HG02763 (cell line): ENCODE data around the gene INTS4.
"Not testable (repeated sequence)": the region's sequence is repeated elsewhere in the genome, so short reads cannot be mapped to it uniquely, and the experiment has no call there.

Experiments
- ATAC-seq: cut with Tn5 transposase; IDR thresholded peaks from one replicate; pipeline ENCODE4 v1.9.1; 2021; ENCODE audit warnings: mild to moderate bottlenecking, moderate library complexity; ENCODE audit not compliant: unreplicated experiment

INTS4 gene

GRCh38 chr11:77959434-77959833 is 35.0 kb downstream of the INTS4 start:
- no peak for ATAC-seq

GRCh38 chr11:77958583-77959177 is 35.8 kb downstream of the INTS4 start:
- not testable (repeated sequence) for ATAC-seq

GRCh38 chr11:77943296-77943695 is 51.2 kb downstream of the INTS4 start:
- not testable (repeated sequence) for ATAC-seq

DNA sequence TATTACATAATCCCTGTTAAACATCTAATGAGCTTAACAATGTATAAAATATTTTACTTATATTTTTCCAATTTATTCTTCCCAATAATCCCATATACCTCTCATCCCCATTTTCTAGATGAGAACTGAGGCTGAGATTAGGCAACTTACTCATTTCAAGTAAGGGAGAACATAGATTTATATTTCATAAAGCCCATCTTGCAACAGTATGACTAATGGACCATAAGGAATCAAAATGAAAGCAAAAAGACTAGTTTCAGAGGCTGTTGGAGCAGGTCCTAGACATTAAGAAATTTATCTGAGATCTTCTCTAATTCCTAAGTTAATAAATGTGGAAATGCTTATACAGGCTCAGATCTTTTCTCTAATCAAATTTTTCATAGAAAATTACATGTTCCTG is 52.0 kb downstream of the INTS4 start:
- ATAC-seq: not testable (repeated sequence)

GRCh38 chr11:77933596-77933995 is 60.9 kb downstream of the INTS4 start:
- ATAC-seq: not testable (repeated sequence)

DNA sequence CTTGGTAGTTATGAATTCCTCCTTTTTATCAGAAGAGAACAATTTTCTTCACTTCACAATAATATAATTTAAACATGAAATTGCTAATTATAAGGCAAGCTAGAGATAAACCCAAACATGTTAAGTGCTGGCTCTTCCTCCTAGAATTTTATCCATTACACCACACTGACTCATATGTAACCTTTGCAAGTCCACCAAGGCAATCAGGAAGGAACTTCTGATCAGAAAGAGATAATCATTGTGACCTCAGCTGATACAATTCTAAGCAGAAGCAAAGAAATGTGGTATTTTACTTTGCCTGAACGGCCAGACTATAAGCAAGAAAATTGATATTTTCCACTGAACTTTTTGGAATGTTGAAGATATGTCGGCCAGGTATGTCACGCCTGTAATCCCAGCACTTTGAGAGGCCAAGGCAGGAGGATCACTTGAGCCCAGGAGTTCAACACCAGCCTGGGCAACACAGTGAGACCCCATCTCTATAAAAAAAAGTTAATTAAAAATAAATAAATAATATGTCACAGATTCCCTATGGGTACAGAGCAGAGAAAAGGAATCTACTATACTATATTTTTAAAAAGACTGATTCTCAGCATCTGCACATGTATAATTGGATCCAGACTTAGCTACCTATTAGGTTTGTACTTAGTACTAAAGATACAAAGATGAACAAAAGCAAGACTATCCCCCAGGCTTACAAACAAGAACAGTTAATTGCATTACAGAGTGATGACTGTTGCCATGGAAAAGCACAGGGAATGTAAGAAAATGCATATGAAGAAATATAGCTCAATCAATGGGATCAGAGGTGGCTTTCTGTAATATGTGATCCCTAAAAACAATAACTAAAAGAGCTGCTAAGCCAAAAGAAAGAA is 63.9 kb downstream of the INTS4 start:
- not testable (repeated sequence) for ATAC-seq

DNA sequence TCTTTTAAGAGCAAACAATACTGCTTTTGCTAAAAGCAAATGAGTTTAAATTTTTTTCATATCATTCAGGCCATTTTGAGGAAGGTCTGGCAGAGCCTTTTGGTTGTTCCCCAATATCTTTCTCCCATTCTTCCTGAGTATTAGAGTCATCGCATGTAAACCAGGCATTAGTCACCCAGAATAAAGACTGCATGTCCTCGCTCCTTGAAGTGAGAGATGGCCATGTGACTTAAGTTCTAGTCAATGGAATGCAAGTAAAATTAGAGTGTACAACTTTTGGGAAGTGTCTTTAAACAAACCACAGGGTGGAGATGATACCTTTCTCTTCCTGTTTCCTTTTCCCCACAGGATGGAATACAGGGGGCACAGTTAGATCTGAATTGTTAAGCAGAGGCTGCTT is 76.8 kb downstream of the INTS4 start:
- not testable (repeated sequence) for ATAC-seq

GRCh38 chr11:77914307-77914791 is 80.1 kb downstream of the INTS4 start:
- not testable (repeated sequence) for ATAC-seq

DNA sequence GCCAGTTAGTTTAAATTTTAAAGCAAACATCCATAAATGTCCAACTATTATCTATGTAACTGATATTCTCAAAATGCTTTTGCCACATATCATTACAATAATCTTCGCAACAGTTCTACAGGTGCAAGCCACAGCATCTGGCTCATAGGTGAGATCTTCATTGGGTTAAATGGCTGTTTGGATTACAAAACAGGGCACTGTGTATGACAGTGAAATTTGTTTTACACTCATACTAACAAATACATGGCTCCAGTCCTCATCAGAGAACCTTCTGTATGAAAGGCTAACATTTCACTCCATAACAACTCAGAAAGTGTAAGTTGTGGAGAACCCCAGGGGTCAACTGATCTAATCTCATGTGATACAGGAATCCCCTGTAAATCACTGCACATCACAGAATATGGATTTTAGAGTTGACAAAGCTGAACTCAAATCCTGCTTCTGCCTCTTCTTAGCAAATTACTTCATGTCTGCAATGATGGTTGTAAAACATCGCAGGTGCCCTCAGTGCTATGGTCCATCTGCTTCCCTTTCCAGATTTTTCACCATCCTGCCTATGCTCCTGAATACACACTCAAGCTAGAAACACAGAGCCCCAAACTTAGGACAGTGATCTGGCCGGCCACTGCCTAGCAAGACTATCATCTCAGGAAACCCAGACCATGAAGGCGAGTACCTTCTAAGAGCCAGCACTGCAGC is 80.7 kb downstream of the INTS4 start:
- ATAC-seq: not testable (repeated sequence)

DNA sequence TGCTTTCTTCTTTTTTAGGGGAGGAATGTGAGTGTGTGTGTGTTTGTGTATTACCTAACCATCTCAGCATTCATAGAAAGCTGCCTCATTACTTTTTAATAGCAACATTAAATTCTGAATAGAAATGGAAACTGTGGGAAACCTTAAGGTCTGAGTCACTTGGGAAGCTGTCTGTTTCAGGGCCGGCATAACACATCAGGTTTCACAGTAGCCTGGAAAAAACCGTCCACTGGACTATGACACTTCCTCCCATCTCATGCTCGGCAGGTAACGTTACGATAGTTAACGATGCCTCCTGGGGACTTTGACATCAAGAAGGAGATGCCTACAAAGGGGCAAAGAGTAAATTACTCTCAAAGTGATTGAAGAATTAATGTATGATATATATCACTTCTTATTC is 83.6 kb downstream of the INTS4 start:
- ATAC-seq: not testable (repeated sequence)

GRCh38 chr11:77909277-77909676 is 85.2 kb downstream of the INTS4 start:
- ATAC-seq: no peak

GRCh38 chr11:77908835-77909234 is 85.6 kb downstream of the INTS4 start:
- no peak for ATAC-seq

GRCh38 chr11:77894949-77895348 is 99.5 kb downstream of the INTS4 start:
- not testable (repeated sequence) for ATAC-seq

DNA sequence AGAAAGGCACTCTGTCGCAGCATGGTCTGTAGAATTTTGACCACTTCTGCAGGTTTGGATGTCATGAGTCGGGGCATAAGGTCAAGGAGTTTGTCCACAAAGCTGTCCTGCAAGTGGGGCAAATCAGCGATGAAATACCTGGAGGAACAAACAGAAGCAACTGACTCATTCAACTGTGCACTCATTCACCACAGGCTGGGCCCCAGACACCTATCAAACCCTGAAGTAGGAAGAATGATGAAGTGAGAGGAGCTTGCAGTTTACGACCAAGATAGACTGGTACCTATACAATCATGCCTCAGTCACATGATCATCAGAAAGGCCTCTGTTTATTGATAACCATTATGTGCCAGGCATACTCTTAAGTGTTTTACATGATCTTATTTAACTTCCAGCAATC is 102.8 kb downstream of the INTS4 start:
- ATAC-seq: not testable (repeated sequence)

GRCh38 chr11:77891256-77891655 is 103.2 kb downstream of the INTS4 start:
- not testable (repeated sequence) for ATAC-seq

GRCh38 chr11:77890619-77891056 is 103.8 kb downstream of the INTS4 start:
- ATAC-seq: not testable (repeated sequence)

DNA sequence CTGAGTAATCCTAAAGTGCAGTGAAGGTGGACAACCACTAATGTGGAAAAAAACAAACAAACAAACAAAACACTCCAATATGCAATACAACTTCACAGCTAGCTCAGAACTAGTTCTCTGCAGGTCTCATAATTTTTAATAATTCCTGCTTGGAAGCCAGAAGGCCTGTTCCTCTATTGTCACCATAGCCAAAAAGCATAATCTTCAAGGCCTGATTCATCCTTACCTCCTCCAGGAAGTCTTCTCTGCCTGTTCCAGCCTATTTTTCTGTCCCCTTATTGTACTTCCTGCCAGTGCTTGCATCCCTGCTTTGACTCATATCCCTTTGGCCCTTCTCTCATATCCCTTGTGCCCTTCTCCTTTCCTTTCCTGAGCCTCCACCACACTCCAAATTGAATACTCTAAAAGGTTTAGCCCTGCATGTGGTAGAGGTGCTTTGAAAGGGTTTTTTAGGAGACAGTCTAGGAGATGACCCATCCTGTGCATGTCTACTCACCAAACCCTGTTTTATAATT is 104.3 kb downstream of the INTS4 start:
- ATAC-seq: not testable (repeated sequence)

GRCh38 chr11:77889045-77889444 is 105.4 kb downstream of the INTS4 start:
- ATAC-seq: not testable (repeated sequence)

GRCh38 chr11:77886401-77886800 is 108.1 kb downstream of the INTS4 start:
- no peak for ATAC-seq

GRCh38 chr11:77884829-77885190 is 109.7 kb downstream of the INTS4 start:
- no peak for ATAC-seq

- ATAC-seq: no peak
Measured at GRCh38 chr11:77884186-77884828, 110.2 kb downstream of the INTS4 start.
